Transverse colon (tissue), 4 donors: Measurements from ENCODE around the gene KIF12.

Experiments used
- CTCF ChIP-seq, 5 experiments: fragments of 200-600 bp in 3 of 5; fragments of 450-650 bp in 2 of 5; sonication (generic) in 3 of 5; IDR thresholded peaks; 1 replicate in 2 of 5; 2 replicates in 3 of 5; pipeline ENCODE4 v1.5.1; 2016 to 2017; ENCODE audit warnings: antibody characterized with exemption in 5 of 5, inconsistent platforms in 3 of 5, mild to moderate bottlenecking in 2 of 5, moderate library complexity in 1 of 5
- POLR2AphosphoS5 ChIP-seq, 3 donors: sonication (generic); formaldehyde crosslinking; IDR thresholded peaks; one replicate each; pipeline ENCODE4 v1.6.1; 2016; ENCODE audit warnings: antibody characterized with exemption in 3 of 3

DNA sequence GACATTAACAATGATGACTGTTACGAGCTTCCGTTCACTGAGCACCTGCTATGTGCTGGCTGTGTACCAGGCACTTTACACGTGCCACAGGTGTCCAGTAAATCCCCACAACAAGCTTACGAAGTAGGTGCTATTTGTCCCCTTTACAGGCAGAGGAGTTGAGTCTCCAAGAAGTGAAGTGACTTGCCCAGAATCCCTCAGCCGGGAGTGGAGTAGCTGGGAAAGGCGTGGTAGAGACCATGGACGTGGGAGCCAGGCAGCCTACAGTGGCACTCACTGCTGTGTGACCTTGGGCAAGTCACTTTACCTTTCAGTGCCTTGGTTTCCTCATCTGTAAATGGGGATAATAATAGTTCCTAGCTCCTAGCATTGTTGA lies 20.3 kb downstream of the KIF12 start:
- no peak for TF ChIP-seq CTCF (IDR thresholded peaks at IDR 0.05)
- TF ChIP-seq POLR2AphosphoS5 (IDR thresholded peaks at IDR 0.05), result no peak
